ENCODE data around the gene GTPBP6. TPM values are rescaled to one million over a fixed set of nuclear protein-coding genes. Genes with fewer than 3 reads are reported as not detected.
"Not testable (repeated sequence)": the region's sequence is repeated elsewhere in the genome, so short reads cannot be mapped to it uniquely, and the experiment has no call there.

The GTPBP6 gene
- total RNA-seq, 1 donor: 25.5 TPM

DNA sequence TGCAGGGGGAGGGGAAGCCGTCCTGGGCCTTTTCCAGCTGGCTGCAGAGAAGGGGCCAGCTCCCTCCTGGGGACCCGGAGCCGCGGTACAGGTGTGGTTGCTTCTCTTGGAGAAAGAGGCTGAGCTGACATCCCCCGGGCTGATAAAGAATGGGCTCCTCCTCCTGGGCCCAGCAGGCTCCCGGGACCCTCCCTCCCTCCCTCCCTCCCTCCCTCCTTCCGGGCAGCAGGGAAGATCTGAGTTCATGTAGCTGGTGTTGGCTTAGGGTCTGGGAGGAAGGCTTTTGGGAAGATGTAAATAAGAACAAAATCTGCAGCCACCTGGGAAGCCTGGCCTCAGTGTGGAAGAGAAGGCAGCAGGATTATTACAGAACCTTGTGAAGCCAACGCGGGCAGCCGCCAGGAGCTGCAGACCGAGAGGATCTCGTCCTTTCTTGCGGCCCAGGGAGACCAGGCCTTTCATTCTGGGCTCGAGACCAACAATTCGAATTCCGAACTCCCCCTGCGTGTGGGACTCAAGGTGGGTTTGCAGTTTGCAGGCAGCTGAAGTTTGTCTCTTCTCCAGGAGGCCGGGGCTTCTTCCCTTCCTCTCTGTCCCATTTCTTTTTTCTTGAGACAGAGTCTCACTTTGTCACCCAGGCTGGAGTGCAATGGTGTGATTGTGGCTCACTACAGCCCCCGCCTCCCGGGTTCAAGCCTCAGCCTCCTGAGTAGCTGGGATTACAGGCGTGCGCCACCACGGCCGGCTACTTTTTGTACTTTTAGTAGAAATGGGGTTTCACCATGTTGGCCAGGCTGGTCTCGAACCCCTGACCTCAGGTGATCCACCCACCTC, 37.2 kb downstream of the GTPBP6 start, which contains the start of gene PLCXD1:
Gene PLCXD1 (plus strand): TSS at position 216 of the 834 bp plus-strand sequence. CDS start 2,807 bp downstream, outside the sequence.
- DNase-seq (ENCODE audit: low read depth): peak; percentile 77
- peak within 1 kb of the TSS; percentile 59 for H3K4me3 ChIP-seq (ENCODE audit: low read depth, low read length)
- TF ChIP-seq CTCF (IDR thresholded peaks at IDR 0.05; ENCODE audit: insufficient read depth, low read depth, low read length): no peak

DNA sequence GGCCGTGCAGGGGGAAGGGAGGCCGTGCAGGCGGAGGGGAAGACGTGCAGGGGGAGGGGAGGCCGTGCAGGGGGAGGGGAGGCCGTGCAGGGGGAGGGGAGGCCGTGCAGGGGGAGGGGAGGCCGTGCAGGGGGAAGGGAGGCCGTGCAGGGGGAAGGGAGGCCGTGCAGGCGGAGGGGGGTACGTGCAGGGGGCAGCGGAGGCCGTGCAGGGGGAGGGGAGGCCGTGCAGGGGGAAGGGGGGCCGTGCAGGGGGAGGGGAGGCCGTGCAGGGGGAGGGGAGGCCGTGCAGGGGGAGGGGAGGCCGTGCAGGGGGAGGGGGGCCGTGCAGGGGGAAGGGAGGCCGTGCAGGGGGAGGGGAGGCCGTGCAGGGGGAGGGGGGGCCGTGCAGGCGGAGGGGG, 37.9 kb downstream of the GTPBP6 start:
- DNase-seq (ENCODE audit: low read depth); H3K4me3 ChIP-seq (ENCODE audit: low read depth, low read length): not testable (repeated sequence)

DNA sequence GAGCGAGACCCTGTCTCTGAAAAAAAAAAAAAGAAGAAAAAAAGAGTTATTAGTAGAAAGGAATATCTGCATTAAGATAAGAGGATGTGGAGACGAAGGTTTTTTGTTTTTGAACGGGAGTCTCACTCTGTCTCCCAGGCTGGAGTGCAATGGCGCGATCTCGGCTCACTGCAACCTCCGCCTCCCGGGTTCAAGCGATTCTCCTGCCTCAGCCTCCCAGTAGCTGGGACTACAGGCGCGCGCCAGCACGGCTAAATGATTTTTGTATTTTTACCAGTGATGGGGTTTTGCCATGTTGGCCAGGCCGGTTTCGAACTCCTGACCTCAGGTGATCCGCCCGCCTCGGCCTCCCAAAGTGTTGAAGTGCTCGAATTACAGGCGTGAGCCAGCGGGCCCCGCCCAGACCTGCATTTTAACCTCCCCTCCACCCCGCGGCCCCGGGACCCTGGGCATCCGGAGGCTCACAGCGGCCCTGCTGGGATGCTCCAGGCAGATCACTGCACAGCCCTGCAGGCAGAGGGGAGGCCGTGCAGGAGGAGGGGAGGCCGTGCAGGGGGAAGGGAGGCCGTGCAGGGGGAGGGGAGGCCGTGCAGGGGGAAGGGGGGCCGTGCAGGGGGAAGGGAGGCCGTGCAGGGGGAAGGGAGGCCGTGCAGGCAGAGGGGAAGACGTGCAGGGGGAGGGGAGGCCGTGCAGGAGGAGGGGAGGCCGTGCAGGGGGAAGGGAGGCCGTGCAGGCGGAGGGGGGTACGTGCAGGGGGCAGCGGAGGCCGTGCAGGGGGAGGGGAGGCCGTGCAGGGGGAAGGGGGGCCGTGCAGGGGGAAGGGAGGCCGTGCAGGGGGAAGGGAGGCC, 38.6 kb downstream of the GTPBP6 start:
- H3K4me3 ChIP-seq (ENCODE audit: low read depth, low read length): peak overlapping the region; percentile 9
- not testable (repeated sequence) for DNase-seq (ENCODE audit: low read depth)

GRCh38 chrX:276581-277201, 41.9 kb downstream of the GTPBP6 start:
- no peak for TF ChIP-seq CTCF (IDR thresholded peaks at IDR 0.05; ENCODE audit: insufficient read depth, low read depth, low read length)

DNA sequence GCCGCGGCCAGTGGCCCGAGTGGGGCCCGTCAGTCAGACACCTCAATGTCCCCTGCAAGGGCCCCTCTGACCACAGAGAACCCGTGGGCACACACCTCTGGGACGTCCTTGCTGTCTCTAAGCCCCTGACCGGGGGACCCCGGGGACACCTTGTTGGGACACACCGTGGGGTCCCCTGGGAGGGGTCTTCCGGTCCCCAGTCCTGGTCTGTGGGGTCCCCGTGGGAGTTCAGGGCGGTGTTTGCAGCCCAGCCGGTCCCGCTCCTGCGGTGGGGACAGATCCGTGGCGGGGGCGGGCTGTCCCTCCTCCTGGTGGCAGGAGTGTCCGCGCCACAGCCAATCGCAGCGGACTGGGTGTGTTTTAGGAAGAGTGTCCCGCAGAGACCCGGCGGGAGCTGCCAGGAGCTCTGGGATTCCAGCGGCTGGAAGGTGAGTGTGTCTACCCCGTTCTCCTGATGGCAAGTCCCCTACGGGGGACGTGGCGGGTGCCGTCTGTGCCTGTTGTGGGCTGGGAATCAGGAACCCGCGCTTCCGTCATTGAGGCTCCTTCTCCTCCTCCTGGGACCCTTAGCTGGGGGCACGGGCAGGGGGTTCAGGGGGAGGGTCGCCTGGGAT, 42.5 kb downstream of the GTPBP6 start:
- no peak for TF ChIP-seq CTCF (IDR thresholded peaks at IDR 0.05; ENCODE audit: insufficient read depth, low read depth, low read length)
- peak; percentile 48 for DNase-seq (ENCODE audit: low read depth)

More at GRCh38 chrX:276581-277201, 41.9 kb downstream of the GTPBP6 start:
- DNase-seq (ENCODE audit: low read depth): peak; percentile 57
- peak overlapping the region; percentile 73 for H3K4me3 ChIP-seq (ENCODE audit: low read depth, low read length)

DNA sequence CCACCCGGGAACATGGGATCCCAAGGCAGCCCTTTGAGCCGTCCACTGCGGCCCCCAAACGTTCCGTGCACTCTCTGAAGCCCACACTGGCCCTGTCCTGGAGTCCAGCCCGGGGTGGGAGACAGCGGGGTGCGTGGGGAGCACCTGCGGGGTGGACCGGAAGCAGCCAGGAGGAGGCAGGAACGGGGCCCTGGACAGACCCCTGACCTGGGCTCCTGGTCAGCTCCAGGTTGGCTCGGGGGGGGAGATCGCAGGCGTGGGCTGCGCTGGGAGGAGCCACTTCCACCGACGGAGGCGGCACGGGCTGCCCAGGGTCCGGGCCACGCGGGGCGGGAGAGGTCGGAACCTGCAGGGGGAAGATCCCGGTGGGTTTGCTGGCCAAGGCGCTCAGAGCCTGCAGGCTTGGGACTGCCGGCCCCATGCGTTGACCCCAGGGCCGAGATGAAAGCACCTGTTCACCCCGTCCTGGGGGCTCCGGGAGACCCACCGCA, 43.1 kb downstream of the GTPBP6 start:
- TF ChIP-seq CTCF (IDR thresholded peaks at IDR 0.05; ENCODE audit: insufficient read depth, low read depth, low read length): no peak
- peak overlapping the region; percentile 73 for H3K4me3 ChIP-seq (ENCODE audit: low read depth, low read length)
- no peak for DNase-seq (ENCODE audit: low read depth)

More for the DNA sequence above, 42.5 kb downstream of the GTPBP6 start:
- peak overlapping the region; percentile 73 for H3K4me3 ChIP-seq (ENCODE audit: low read depth, low read length)

DNA sequence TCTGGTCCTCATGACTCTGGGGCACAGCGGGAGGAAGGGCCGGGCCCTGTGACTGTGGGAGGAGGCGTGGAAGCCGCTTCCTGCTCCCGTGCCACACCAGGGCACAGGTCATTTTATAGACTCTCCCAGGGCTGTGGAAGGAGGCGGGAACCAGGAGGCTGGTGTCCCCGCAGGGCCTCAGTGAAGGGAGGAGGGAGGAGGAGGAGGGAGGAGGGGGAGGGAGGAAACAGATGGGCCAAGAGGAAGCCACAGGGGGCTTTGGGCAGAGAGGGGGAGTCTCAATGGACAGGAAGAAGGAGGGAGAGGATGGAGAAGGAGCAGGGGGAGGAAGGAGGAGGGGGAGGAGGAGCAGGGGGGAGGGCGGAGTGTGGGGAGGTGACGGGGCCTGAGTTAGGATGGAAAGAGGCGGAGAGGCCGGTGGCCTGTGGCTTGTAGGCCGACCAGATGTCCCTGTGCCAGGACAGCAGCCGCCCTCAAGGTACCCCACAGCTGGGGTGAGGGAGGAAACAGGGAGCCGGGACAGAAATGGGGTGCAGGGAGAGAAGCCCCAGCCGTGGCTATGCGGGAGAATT, 43.6 kb downstream of the GTPBP6 start:
- no peak overlapping the region for H3K4me3 ChIP-seq (ENCODE audit: low read depth, low read length)
- DNase-seq (ENCODE audit: low read depth): peak; percentile 59
- no peak for TF ChIP-seq CTCF (IDR thresholded peaks at IDR 0.05; ENCODE audit: insufficient read depth, low read depth, low read length)

All from fibroblast of villous mesenchyme (primary cell).